Stimulated activated effector memory CD8-positive, alpha-beta T cell treated with anti-CD3 and anti-CD28 coated beads, Interleukin-12 subunit alpha, Interleukin-12 subunit beta, amount 100 ng/mL, for 72 hours (primary cell): ENCODE measurements around the gene PREX1.
"Not testable (repeated sequence)": the region's sequence is repeated elsewhere in the genome, so short reads cannot be mapped to it uniquely, and the experiment has no call there.

Source experiments
- ATAC-seq: fragments of 150-1000 bp; cut with Tn5 transposase; 2 replicates; pipeline ENCODE4 v1.10.0; 2021
- DNase-seq, 2 donors: peaks; one replicate each; pipeline ENCODE4 v3.0.0; 2021 to 2022; ENCODE audit warnings: low spot score in 2 of 2
- H3K27ac Mint-ChIP-seq: one replicate; pipeline ENCODE4 v1.8.0; 2022; ENCODE audit warnings: mild to moderate bottlenecking, mixed read lengths
- H3K36me3 Mint-ChIP-seq: one replicate; pipeline ENCODE4 v1.8.0; 2022; ENCODE audit warnings: mild to moderate bottlenecking, mixed read lengths
- H3K4me1 Mint-ChIP-seq: one replicate; pipeline ENCODE4 v1.8.0; 2022; ENCODE audit warnings: mixed read lengths
- H3K4me3 Mint-ChIP-seq: one replicate; pipeline ENCODE4 v1.8.0; 2022; ENCODE audit warnings: mild to moderate bottlenecking, mixed read lengths
- H3K9me3 Mint-ChIP-seq: one replicate; pipeline ENCODE4 v1.8.0; 2022; ENCODE audit warnings: mixed read lengths

Gene PREX1

DNA sequence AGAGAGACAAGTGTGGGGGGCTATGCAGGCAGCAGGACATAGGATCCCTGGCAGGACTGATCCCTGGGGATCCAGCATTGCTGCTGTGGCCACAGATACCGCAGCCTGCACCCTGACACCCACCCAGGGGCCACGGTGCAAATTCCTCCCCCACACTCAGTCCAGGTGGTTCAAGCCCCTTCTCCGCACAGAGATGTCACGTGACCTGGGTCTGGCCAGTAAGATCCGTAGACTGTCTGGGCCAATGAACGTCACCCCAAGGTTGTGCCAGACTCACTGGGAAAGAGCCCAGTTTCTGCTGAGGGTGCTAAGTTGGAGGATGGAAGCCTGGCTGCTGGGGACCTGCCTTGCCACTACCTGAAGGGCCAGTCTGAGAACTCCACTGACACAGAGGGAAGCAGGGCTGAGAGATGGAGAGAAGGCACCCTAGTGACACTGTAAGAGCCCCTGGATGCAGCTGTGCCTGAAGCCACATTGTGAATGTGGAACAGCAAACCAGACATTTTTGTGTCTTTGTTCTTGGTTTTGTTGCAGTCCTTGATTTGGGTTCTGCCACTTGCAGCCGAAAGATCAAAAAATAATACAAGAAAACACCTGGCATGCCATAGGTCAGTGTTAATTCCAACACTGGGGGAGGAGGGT is 228.6 kb downstream of the PREX1 start:
- no peaks in the 10 kb centered on the region for H3K4me1 Mint-ChIP-seq
- no peaks in the 10 kb centered on the region for H3K36me3 Mint-ChIP-seq
- H3K4me3 Mint-ChIP-seq = no peak overlapping the region
- ATAC-seq (no peak), DNase-seq (no peak)
- no peaks in the 10 kb centered on the region for H3K9me3 Mint-ChIP-seq
- H3K27ac Mint-ChIP-seq = no peak overlapping the region

DNA sequence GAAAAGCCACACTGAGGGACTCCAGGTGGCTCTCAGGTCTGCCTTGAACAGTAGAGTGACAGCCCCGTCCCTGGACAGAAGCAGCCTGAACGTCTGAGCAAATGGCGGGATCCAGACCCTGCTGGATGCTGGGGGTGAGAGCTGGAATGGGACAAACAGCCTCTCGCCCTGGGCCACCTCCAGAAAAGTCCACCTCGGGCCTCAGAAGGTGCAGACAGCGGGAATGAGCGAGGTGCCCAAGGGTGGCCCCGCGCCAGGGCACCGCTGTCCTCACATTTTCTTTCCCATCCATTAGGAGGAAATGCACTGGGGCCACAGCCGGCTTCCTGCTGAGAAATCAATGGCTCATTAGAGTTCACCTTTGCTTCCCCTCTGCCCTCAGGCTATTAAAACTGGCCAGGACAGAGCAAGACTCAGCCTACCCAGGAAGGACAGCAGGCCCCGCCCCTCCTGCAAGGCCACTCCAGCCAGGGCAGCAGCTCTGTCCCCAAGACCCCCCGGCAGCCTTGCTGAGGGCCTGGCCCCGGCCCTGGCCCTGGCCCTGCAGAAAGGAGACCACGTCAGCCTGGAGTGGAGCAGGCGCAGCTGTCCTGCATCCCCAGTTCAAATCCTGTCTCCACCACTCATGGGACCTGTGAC is 229.4 kb downstream of the PREX1 start:
- not testable (repeated sequence) for H3K9me3 Mint-ChIP-seq, ATAC-seq, DNase-seq, H3K27ac Mint-ChIP-seq, H3K36me3 Mint-ChIP-seq, H3K4me1 Mint-ChIP-seq, H3K4me3 Mint-ChIP-seq

DNA sequence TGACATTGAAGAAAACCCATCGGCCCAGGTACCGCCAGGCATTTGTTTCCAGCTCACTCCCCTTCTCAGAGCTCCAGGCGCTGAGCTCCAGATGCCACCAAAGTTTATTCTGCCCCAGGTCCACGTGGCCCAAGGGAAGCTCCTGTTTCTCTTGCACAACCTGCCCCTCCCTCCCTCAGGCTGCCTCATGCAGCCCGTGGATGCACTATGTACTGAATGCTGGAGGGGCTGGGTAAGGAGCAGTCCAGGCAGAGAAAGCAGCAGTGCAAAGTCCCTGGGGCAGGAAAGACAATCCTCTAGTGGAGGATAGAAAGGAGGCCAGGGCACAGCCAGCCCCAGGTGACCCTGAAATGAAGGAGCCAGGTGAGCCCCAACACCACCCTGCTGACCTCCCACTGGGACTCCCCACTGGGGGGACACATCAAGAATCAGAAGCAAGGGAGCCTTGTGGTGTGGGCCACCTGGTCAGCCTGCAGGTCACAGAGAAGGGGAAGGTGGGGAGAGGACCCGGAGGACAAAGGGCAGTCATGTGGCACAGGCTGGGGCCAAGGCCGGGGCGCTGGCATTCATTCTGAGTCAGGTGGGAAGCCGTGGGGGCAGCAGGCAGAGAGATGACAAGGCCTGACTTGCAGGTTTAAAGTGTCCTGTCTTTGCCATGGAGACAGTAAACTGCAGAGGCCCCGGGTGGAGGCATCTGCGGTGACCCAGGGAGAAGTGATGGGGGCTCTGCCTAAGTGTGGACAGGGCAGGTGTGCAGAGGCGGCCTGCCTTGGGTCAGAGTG is 230.1 kb downstream of the PREX1 start:
- H3K4me1 Mint-ChIP-seq = no peaks in the 10 kb centered on the region
- DNase-seq (no peak), ATAC-seq (peak; percentile 45)
- no peak overlapping the region for H3K4me3 Mint-ChIP-seq
- no peak overlapping the region for H3K27ac Mint-ChIP-seq
- H3K36me3 Mint-ChIP-seq = no peaks in the 10 kb centered on the region
- no peaks in the 10 kb centered on the region for H3K9me3 Mint-ChIP-seq

DNA sequence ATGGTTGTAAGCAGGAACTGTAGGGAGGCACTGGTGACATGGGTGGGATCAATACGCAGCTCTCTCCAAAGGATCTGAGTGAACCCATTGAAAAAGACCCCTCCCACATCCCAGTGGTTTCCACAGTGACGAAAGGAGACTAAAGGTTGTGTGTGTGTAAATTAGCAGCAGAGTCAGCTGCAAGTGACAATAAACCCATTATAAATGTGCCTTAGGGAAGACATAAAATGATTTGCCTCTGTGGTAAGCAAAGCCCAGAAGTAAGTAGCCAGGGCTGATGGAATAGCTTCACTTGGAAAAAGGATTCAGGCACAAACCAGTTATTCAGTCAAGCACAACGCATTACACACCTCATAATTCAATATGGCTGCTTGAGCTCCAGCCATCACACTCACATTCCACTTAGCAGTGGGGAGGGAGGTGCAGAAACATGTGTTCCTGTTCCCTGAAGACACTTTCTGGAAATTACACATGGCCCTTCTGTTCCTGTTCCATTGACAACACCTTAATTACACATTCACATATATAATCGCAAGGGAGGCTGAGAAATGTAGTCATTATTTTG is 231.4 kb downstream of the PREX1 start:
- no peaks in the 10 kb centered on the region for H3K4me1 Mint-ChIP-seq
- no peaks in the 10 kb centered on the region for H3K9me3 Mint-ChIP-seq
- no peak overlapping the region for H3K4me3 Mint-ChIP-seq
- ATAC-seq (no peak), DNase-seq (no peak)
- H3K36me3 Mint-ChIP-seq = no peaks in the 10 kb centered on the region
- no peak overlapping the region for H3K27ac Mint-ChIP-seq

DNA sequence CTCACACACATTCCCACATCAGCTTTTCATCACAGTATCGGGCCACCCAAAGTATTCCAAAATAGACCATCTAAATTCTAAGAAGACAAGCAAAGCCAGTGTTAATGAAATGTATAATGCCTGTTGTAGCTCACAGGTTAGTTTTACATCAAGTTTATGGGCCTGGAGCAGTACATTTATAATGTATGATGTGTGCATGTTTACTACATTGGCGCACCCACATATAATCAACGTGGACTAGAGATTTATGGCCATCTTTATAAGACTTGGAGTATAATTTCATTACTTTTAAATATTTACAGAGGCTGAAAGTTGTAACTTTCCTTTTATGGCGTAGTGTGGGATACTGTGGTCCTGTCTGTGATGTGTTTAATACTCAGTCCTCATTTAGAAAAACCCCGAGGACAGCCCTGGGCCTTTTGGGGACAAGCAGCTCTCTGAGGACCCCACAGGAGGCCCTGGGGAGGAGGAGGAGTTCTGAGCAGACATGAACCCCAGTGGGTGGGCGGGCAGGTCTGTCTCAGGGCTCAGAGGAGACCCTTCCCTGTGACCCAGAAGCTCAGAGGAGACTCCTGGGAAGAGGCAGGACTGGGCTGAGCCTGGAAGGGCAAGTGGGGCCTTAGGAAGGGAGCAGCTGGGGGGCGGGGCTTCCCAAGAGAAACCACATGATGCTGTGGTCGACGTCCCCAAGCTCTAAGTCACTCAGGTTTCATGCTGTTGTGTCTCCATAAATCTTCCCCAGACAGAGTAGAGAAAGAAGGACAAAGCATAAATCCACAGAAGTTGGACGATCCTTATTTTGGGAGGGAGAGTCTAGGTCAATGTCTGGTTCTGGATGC is 232.1 kb downstream of the PREX1 start:
- no peaks in the 10 kb centered on the region for H3K9me3 Mint-ChIP-seq
- H3K27ac Mint-ChIP-seq = no peak overlapping the region
- H3K4me3 Mint-ChIP-seq = no peak overlapping the region
- H3K4me1 Mint-ChIP-seq = no peaks in the 10 kb centered on the region
- H3K36me3 Mint-ChIP-seq = no peaks in the 10 kb centered on the region
- DNase-seq = no peak
- ATAC-seq = no peak

DNA sequence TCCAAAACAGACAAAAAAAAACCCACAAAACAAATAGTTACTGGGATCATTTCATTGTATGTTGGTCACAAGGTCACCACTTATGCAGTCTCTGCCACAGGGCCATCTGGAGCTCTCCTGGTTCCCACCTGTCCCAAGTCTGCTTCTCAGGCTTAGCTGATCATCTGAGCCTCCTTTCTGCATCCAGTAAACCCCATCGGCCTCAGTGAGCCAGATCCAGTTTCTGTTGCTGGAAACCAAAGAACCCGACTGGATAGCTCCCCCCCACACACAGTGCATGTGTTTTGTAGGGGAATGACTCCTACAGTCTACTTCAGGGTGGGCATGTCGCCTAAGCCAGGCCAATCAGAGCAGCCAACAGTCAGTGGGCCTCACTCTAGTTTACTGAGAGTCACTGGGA is 233.3 kb downstream of the PREX1 start:
- Mint-ChIP-seq H3K9me3 (no peaks in the 10 kb centered on the region), H3K27ac (no peak overlapping the region)

DNA sequence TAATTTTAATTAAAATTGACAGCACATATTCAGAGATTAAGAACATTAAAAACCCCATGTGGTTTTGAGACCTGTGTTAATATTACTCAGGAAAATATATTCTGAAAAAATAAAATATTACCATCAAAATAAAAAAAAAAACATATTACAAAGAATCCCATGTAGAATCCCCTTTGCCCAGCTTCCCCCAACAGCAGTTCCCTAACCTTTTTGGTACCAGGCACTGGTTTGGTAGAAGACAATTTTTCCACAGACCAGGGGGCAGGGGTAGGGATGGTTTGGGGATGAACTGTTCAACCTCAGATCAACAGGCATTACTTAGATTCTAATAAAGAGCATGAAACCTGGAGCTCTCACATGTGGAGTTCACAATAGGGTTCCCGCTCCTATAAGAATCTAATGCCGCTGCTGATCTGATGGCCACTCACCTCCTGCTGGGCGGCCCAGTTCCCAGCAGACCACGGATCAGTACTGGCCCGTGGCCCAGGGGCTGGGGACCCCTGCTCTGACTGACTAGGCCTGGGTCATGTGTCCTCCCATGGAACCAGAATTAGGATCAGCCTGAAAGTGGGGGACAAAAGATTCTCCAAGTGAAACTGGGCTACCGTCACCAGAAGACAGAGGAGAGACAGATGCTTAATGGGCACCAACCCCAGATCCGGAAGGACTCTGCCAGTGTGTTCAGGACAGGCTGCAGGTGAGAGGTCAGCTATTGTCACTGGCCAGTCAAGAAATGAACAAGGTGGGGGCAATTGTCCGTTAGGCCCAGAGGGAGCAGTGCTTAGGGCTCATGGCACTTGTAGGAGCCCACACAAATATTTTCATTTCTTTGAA is 235.5 kb downstream of the PREX1 start:
- DNase-seq (no peak), ATAC-seq (no peak)
- Mint-ChIP-seq H3K9me3 (no peaks in the 10 kb centered on the region), H3K4me1 (no peaks in the 10 kb centered on the region), H3K4me3 (no peak overlapping the region), H3K27ac (no peak overlapping the region), H3K36me3 (no peaks in the 10 kb centered on the region)

More for the DNA sequence above, 233.3 kb downstream of the PREX1 start:
- H3K4me3 Mint-ChIP-seq = no peak overlapping the region
- DNase-seq (no peak), ATAC-seq (no peak)
- H3K36me3 Mint-ChIP-seq = no peaks in the 10 kb centered on the region
- no peaks in the 10 kb centered on the region for H3K4me1 Mint-ChIP-seq

DNA sequence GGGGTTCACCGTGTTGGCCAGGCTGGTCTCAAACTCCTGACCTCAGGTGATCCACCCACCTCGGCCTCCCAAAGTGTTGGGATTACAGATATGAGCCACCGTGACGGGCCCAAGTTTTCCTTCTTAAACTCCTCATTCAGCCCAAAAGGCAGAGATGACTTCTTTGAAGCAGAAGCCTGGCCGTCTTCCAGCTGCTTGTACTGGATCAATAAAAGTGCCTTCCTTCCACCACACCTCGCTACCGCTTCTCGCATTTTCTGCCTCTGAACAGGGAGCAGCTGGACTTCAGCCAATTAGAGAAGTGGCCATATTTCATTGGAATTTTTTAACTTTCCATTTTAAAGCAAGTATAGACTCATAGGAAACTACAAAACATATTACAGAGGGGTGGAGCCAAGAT is 241.1 kb downstream of the PREX1 start:
- no peak overlapping the region for H3K4me3 Mint-ChIP-seq
- ATAC-seq (no peak), DNase-seq (no peak)
- H3K27ac Mint-ChIP-seq = no peak overlapping the region
- H3K9me3 Mint-ChIP-seq = no peaks in the 10 kb centered on the region
- no peaks in the 10 kb centered on the region for H3K4me1 Mint-ChIP-seq
- H3K36me3 Mint-ChIP-seq = no peaks in the 10 kb centered on the region

DNA sequence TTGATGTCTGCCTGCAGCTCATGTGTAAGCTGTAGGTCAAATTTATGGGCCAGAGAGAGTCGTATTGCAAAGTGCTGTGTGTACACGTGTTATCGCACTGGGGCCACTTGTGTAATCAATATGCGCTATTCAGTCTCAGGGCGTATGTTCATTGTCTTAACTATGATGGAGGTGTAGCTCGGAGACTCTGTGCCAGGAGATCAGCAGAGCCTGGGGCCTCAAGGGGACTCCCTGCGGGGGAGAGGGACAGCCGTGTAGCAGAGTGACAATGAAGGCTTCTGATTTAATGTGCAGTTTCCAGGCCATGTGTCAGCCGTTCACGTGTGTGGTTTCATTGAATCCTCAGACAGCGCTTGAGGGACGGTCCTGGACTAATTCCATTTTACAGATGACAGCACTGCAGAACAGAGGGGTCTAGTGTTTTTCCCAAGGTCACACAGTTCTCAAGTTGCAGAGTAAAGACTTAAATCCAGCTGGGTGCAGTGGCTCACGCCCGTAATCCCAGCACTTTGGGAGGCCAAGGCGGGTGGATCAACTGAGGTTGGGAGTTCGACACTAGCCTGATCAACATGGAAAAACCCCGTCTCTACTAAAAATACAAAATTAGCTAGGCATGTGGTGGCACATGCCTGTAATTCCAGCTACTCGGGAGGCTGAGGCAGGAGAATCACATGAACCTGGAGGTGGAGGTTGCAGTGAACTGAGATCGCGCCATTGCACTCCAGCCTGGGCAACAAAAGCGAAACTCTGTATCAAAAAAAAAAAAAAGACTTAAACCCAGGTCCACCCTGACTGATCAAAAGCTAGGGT is 242.5 kb downstream of the PREX1 start:
- DNase-seq (no peak), ATAC-seq (no peak)
- H3K36me3 Mint-ChIP-seq = no peaks in the 10 kb centered on the region
- H3K4me3 Mint-ChIP-seq = no peak overlapping the region
- no peak overlapping the region for H3K27ac Mint-ChIP-seq
- H3K9me3 Mint-ChIP-seq = no peaks in the 10 kb centered on the region
- H3K4me1 Mint-ChIP-seq = no peaks in the 10 kb centered on the region

DNA sequence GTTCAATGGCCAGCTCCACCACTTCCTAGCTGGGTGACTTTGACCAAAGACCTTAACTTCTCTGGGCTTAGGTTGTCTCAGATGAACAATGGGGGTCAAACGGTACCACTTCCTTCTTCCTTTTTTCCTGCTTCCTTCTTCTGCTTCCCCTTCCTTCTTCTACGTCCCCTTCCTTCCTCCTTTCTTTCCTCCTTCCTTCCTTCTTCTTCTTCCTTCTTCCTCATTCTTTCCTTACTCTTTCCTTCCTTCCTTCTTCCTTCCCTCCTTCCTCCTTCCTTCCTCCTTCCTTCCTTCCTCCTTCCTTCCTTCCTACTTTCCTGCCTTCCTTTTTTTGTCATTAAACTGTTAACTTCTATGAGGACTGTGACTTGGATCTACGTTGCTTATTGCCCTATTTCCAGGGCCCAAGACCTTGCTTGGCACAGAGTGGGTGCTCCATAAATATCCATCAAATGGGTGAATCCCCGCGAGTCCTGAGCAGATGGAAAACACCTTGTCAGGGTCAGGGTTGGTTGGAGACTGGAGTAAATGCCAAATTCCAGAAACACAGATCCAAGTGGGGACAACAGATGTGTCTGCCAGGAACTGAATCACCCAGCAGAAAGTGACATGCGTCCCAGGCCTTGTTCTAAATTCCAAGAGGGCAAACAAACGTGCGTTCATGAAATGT is 243.3 kb downstream of the PREX1 start:
- Mint-ChIP-seq H3K4me3 (no peak overlapping the region), H3K4me1 (no peaks in the 10 kb centered on the region), H3K36me3 (no peaks in the 10 kb centered on the region), H3K9me3 (no peaks in the 10 kb centered on the region), H3K27ac (no peak overlapping the region)
- ATAC-seq = no peak
- no peak for DNase-seq

DNA sequence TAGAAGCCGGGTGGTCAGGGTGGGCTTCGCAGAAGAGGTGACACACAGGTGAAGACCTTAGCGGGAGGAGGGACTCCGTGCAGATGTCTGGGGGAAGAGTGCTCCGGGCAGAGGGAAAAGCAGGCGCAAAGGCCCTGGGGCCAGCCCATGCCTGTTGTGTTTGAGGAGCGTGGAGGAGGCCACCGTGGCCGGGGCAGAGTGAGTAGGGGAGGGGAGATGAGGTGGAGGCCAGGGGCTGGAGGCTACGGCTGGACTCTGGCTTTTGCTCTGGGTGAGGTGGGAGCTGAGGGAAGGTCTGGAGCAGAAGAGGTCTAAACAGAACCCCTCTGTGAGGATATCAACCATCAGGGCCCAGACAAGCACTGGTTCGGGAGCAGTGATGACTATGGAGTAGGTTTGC is 244.0 kb downstream of the PREX1 start:
- no peaks in the 10 kb centered on the region for H3K4me1 Mint-ChIP-seq
- H3K27ac Mint-ChIP-seq = no peak overlapping the region
- no peaks in the 10 kb centered on the region for H3K36me3 Mint-ChIP-seq
- no peak for ATAC-seq
- H3K9me3 Mint-ChIP-seq = no peaks in the 10 kb centered on the region
- no peak for DNase-seq
- no peak overlapping the region for H3K4me3 Mint-ChIP-seq

DNA sequence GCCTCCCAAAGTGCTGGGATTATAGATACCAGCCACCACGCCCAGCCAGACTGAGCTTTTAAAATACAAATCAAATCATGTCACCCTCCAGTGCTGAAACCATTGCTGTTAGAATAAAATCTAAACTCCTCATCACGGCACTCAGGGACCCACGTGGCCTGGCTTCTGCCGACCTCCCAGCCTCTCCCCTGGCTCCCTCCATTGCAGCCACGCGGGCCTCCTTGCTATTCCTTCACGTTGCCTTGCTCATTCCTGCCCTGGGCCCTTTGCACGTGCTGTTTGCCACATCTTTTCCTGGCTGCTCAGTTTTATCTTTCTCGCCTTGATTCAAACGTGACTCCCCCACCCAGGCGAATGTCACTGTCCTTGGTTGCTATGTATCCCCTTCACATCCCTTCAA is 244.6 kb downstream of the PREX1 start:
- no peaks in the 10 kb centered on the region for H3K9me3 Mint-ChIP-seq
- no peak for ATAC-seq
- no peaks in the 10 kb centered on the region for H3K36me3 Mint-ChIP-seq
- DNase-seq = no peak
- no peak overlapping the region for H3K4me3 Mint-ChIP-seq
- no peak overlapping the region for H3K27ac Mint-ChIP-seq
- no peaks in the 10 kb centered on the region for H3K4me1 Mint-ChIP-seq

DNA sequence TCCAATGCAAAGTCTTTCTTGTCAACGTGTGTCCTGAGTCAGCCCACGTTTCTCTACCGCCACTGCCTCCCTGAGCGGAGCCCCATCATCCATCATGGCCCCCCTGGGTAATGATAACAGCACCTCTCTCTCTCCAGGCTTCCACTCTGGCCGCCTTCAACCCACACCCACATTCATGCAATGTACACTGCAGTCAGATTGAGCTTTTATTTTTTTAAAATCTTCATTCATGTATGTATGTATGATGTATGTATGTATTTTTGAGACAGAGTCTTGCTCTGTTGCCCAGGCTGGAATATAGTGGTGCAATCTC is 245.2 kb downstream of the PREX1 start:
- H3K4me1 Mint-ChIP-seq = no peaks in the 10 kb centered on the region
- ATAC-seq = no peak
- DNase-seq = no peak
- no peaks in the 10 kb centered on the region for H3K9me3 Mint-ChIP-seq
- H3K36me3 Mint-ChIP-seq = no peaks in the 10 kb centered on the region
- no peak overlapping the region for H3K4me3 Mint-ChIP-seq
- H3K27ac Mint-ChIP-seq = no peak overlapping the region
